HFF-Myc (cell line): ENCODE data around the gene MTG2.

ENCODE experiments used
- DNase-seq: peaks from one replicate; pipeline ENCODE4 v3.0.0-alpha.2; 2011; ENCODE audit warnings: low read depth; ENCODE audit errors: extremely low read depth
- H3K4me3 ChIP-seq: replicated peaks from 2 replicates; pipeline ENCODE4 v1.5.1; 2011; ENCODE audit warnings: low read depth, mild to moderate bottlenecking, control low read depth, low read length
- CTCF ChIP-seq: IDR thresholded peaks from 2 replicates; pipeline ENCODE4 v1.5.1; 2012; ENCODE audit warnings: mild to moderate bottlenecking, low read depth, low read length, control low read depth; ENCODE audit errors: missing control alignments

MTG2 gene

GRCh38 chr20:62209850-62210495 is 27.1 kb downstream of the MTG2 start:
- DNase-seq: no peak
- no peak overlapping the region for H3K4me3 ChIP-seq

GRCh38 chr20:62210496-62210855 is 27.6 kb downstream of the MTG2 start:
- TF ChIP-seq CTCF: no peak
- DNase-seq: no peak

More at GRCh38 chr20:62209850-62210495, 27.1 kb downstream of the MTG2 start:
- TF ChIP-seq CTCF: no peak

GRCh38 chr20:62211216-62211615 is 28.4 kb downstream of the MTG2 start:
- no peak overlapping the region for H3K4me3 ChIP-seq
- DNase-seq: no peak
- TF ChIP-seq CTCF: no peak

More at GRCh38 chr20:62210496-62210855, 27.6 kb downstream of the MTG2 start:
- H3K4me3 ChIP-seq: no peak overlapping the region

GRCh38 chr20:62211769-62212288 is 29.0 kb downstream of the MTG2 start:
- no peak overlapping the region for H3K4me3 ChIP-seq
- no peak for TF ChIP-seq CTCF

GRCh38 chr20:62212299-62212698 is 29.5 kb downstream of the MTG2 start:
- no peak for TF ChIP-seq CTCF
- H3K4me3 ChIP-seq: no peak overlapping the region
- no peak for DNase-seq

More at GRCh38 chr20:62211769-62212288, 29.0 kb downstream of the MTG2 start:
- DNase-seq: no peak

GRCh38 chr20:62214067-62214466 is 31.2 kb downstream of the MTG2 start:
- no peak for DNase-seq
- TF ChIP-seq CTCF: no peak

More at GRCh38 chr20:62214067-62214466, 31.2 kb downstream of the MTG2 start:
- no peak overlapping the region for H3K4me3 ChIP-seq
